Forelimb muscle (tissue), 1 donor: ENCODE results near the gene MAP1LC3B2. TPM values are rescaled to one million over a fixed set of nuclear protein-coding genes. Genes with fewer than 3 reads are reported as not detected.

Experiments
- DNase-seq: peaks from one replicate; pipeline ENCODE4 v3.0.0-alpha.2; 2013; ENCODE audit warnings: low read depth
- polyA plus RNA-seq: library from polyadenylated mRNA; unstranded; fragments of 120-200 nt; gene quantifications from one replicate; pipeline ENCODE4 v1.2.1, GENCODE V29; 2013; ENCODE audit not compliant: insufficient read length

MAP1LC3B2 gene
- polyA plus RNA-seq, 1 donor = 4.9 TPM

GRCh38 chr12:116537101-116537904 is 21.9 kb upstream of the MAP1LC3B2 start:
- no peak for DNase-seq

GRCh38 chr12:116538076-116538591 is 21.0 kb upstream of the MAP1LC3B2 start:
- no peak for DNase-seq

GRCh38 chr12:116538682-116539305 is 20.4 kb upstream of the MAP1LC3B2 start:
- DNase-seq = no peak

DNA sequence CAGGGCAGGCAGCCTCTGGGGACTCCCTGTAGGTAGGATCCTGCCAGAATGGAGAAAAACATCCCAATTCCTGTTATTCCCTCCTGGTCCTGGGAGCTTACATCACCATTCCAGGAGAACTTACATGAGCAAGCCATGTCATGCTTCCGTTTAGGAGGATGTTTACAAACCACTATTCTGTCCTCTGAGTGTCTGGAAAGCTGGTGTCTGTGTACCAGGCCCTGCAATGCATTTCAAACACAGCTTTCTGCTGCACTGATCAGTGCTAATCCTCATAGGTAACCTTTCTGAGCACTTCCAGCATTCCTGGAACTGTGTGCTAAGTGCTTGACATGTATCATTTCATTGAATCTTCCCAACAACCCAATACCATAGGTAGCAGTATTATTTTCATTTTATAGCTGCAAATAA is 19.8 kb upstream of the MAP1LC3B2 start:
- DNase-seq = no peak

DNA sequence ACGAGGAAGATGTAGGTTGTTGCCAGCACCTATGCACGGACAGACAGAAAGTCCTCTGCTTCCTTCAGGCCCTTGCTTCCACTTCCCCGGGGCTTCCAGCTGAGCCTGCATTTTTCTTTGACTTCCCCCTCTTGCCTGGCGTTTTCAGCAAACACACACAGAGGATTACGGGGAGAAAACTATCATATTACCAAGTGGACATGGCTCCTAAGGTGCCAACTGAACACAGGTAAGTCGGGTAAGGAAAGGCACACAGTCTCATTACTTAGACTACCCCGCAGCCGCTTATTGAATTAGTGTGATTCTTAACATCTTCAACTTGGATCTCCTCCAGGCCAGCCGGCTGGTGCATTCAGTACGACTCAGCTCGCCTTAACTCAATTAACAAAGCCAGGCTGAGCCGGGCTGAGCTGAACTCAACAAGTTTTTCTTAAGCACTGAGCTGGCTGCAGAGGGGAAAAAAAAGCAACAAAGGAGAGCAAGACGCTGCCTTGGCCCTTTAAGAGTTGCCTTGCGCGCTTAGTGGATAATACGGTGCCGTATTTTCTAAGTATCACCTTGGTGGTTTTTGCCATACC is 19.2 kb upstream of the MAP1LC3B2 start:
- DNase-seq = no peak

- DNase-seq = no peak
Observed at GRCh38 chr12:116540622-116541152, 18.5 kb upstream of the MAP1LC3B2 start.

DNA sequence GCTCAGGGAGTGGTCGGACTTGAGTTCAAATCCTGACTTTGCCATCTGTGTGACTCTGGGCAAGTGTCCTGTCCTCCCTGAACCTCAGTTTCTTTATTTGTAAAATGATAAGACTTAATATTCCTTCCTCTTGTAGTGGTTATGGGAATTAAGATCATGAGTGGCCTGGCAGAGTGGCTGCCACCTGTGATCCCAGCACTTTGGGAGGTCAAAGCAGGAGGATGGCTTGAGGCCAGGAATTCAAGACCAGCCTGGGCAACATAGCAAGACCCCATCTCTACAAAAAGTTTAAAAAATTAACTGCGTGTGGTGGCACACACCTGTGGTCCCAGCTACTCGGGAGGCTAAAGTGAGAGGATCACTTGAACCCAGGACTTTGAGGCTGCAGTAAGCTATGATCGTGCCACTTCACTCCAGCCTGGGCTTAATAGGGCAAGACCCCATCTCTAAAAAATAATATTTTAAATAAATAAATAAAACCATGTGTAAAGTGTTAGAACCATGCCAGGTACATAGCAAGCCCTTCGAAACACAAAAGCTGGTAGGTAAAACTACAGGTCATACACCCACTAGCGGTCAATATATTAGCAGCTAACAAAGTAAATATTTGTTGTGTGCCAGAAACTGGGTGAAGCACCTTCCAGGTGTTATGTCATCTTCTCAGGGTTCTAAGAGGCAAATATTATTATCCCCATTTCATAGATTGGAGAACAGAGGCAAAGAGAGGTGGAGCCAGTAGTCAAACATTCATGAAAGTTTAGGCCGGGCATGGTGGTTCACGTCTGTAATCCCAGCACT is 17.4 kb upstream of the MAP1LC3B2 start:
- DNase-seq = no peak

GRCh38 chr12:116542345-116542956 is 16.7 kb upstream of the MAP1LC3B2 start:
- no peak for DNase-seq

- DNase-seq = peak; percentile 98
Observed at GRCh38 chr12:116544656-116545055, 14.5 kb upstream of the MAP1LC3B2 start.

GRCh38 chr12:116545144-116545543 is 14.0 kb upstream of the MAP1LC3B2 start:
- DNase-seq = no peak

- DNase-seq = no peak
Observed at GRCh38 chr12:116545936-116546335, 13.2 kb upstream of the MAP1LC3B2 start.

DNA sequence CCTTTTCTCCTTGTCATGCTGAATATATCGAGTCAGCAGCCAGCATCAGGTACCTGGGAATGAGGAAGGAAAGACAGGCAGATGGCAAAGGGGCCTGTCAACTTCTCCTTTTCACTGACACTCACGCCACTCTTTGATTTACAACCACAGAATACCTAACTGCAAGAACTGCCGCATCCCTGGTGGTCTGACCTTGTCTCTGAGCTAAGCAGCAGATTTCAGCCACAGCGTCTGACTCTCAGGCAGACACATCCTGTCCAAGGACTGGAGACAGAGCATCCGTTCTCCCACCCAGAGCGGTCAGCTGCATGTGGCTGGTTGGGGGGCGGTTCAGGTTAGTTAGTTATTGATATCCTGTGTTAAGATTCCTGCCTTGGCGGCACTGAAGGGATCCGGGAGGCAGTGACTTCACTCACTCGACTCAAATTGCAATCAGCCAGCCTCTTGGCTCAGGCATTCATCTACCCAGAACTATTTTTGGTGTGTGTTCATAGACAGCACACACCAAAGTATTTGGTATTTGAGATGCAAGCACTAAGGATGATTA is 11.2 kb upstream of the MAP1LC3B2 start:
- DNase-seq = no peak

DNA sequence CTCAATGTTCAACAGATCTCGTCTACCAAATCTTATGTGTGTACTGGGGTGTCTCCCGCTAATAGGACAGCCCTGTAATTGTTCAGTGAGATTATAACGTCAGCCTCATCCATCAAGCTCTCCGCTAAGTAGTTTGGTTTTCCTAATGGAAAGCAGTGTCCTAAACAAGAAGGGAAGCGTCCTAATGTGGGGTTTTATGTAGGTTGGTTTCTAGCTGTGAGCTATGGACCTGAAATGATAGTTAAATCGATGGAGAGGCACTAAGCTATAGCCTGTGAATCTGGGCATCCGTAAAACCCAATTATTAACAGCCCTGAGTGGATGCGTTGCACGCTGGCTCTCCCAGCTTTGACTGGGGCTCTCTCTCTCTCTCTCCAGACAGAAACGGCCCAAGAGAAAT is 9.2 kb upstream of the MAP1LC3B2 start:
- no peak for DNase-seq

DNA sequence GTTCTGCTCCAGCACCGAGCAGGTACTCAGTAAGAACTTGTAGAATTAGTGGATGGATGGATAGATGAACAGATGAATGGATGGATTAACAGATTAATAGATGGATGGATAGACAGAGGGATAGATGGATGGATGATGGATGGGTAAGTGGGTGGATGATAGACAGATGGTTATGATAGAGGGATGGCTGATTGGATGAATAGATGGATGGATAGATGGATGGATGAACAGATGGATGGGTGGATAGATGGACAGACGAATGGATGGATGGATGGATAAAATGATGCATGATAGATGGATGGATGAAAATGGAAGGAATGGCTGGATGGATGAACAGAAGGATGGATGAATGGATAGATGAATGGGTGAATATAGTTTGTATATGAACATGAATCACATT is 8.0 kb upstream of the MAP1LC3B2 start:
- no peak for DNase-seq

DNA sequence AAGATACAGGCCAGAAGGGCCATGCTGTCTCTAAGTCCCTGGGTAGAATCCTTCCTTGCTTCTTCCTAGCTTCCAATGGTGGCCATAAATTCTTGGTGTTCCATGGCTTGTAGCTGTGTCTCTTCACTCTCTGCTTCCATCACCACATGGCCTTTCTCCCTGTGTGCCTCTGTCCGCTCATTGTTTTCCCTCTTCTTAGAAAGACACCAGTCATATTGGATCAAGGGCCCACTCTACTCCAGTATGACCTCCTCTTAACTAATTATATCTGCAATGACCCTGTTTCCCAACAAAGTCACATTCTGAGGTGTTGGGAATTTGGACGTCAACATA is 7.6 kb upstream of the MAP1LC3B2 start:
- no peak for DNase-seq

DNA sequence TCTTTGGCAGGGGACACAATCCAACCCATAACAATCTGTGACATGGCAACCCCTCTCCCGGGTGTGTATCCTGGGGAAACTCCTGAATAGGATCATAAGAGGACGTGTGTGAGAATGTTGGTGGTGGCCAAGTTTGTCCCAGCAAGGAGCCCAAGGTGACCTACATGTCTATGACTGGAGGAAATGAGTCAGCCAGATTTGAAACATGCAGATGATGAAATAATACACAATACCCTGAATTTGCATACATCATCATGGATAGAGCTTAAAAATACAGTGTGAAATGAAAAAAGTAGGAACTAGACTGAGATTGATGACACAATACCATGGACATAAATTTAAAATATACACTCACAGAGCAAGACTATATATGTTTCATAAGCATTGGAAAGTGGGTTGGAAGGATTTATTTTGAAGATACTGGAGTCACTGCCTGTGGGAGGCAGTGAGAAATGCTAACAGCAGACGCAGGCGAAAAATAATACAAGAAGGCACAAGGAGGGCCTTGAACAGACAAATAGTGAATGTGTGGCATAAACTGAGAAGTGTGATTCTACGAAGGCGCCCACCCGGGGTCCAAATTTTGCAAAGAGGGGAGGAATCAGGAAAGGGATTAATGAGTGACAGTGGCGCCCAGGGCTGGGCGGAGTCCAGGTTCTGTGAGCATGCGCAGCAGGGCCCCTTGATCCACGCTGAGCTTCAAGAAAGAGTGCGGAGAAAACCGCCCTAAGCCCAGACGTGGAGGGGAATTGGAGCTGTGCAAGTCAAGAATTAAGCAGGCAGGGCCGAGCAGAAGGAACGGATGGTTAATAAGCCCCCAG is 7.0 kb upstream of the MAP1LC3B2 start:
- no peak for DNase-seq

DNA sequence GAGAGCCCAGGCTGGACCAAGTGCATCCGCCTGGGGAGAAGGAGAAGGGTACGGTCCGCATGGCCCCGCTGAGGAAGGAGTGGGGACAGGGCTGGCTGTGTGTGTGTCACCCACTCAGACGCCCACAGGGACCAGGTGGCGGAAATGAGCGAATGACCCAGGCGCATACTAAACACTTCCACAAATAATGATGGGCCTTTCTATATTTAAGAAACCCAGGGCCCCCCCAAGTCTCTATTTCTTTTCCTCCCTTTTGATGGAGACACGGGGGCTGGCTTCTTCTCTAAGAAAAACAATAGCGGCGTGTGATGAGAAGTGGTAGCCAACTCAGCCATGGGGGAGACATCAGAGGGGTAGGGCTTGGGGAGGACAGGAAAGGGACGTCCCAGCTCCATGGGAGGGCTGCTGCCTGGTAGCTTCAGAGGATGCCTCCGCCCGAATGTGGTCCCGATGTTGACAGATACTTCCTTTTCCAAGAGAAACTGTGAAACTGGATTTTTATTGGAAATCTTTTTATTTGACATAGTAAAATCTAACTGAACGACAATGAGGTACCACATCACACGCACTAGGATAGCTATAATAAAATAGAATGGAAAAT is 6.3 kb upstream of the MAP1LC3B2 start:
- no peak for DNase-seq

GRCh38 chr12:116556356-116556952 is 2.7 kb upstream of the MAP1LC3B2 start:
- no peak for DNase-seq

DNA sequence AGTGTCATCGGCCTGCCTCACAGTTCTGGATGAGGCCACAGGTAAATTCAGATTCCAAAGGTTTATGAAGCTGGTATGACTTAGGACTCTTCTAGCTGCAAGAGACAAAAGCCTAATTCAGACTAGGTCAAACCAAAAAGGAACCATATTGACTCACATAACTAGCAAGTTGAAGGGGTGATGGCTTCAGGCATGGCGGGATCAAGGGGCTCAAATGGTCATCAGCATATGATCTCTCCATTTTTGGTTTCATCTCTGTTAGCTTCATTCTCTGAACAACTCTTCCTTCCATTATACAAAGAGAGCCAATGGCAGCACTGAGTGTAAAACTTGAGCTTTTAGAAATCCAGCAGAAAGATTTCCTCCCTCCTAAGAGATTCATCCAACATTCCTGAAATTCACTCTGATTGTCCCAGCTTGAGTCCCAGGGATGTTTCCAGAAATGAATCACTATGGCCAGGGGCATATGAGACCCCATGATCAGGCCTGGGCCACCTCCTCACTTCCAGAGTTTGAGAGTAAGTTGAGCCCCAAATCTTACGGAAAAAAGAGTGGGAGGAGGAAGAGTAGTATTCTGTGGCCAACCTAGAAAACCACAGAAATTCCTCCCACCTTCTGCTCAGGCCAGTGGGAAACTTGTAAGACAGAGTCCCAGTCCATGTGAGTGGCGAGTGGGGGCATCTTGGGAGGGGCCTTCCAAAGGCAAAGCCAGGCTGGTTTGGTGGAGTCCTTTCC is 2.0 kb upstream of the MAP1LC3B2 start:
- no peak for DNase-seq
